GM23248 (cell line): Measurements from ENCODE around the gene ASCL2. TPM values are rescaled to one million over a fixed set of nuclear protein-coding genes. Genes with fewer than 3 reads are reported as not detected.

Experiments
- DNase-seq: peaks from one replicate; pipeline ENCODE4 v3.0.0-alpha.2; 2015
- H2AFZ ChIP-seq: fragments of 200-600 bp; sonication (generic); 2 replicates; pipeline ENCODE4 v1.6.1; 2016; ENCODE audit warnings: antibody characterized with exemption
- H3F3A ChIP-seq: fragments of 200-600 bp; sonication (generic); 2 replicates; pipeline ENCODE4 v1.6.1; 2016; ENCODE audit warnings: mild to moderate bottlenecking, antibody characterized with exemption, mixed run types; ENCODE audit not compliant: insufficient read depth
- H3K27ac ChIP-seq: fragments of 200-600 bp; sonication (generic); 2 replicates; pipeline ENCODE4 v1.5.1; 2016; ENCODE audit warnings: mild to moderate bottlenecking
- H3K27me3 ChIP-seq: fragments of 200-600 bp; sonication (generic); replicated peaks from 2 replicates; pipeline ENCODE4 v1.6.1; 2016; ENCODE audit warnings: mild to moderate bottlenecking; ENCODE audit not compliant: insufficient read depth
- H3K36me3 ChIP-seq: fragments of 200-600 bp; sonication (generic); 2 replicates; pipeline ENCODE4 v1.6.1; 2016; ENCODE audit warnings: low read depth, mild to moderate bottlenecking
- H3K4me1 ChIP-seq: fragments of 200-600 bp; sonication (generic); 2 replicates; pipeline ENCODE4 v1.6.1; 2016; ENCODE audit warnings: mild to moderate bottlenecking; ENCODE audit not compliant: insufficient read depth
- H3K4me2 ChIP-seq: fragments of 200-600 bp; sonication (generic); one replicate; pipeline ENCODE4 v1.6.1; 2016; ENCODE audit warnings: mild to moderate bottlenecking; ENCODE audit not compliant: unreplicated experiment
- H3K4me3 ChIP-seq: fragments of 200-600 bp; sonication (generic); 2 replicates; pipeline ENCODE4 v1.5.1; 2016; ENCODE audit warnings: mild to moderate bottlenecking
- H3K79me2 ChIP-seq: fragments of 200-600 bp; sonication (generic); 2 replicates; pipeline ENCODE4 v1.6.1; 2016; ENCODE audit warnings: mild to moderate bottlenecking; ENCODE audit not compliant: insufficient read depth
- H3K9ac ChIP-seq: fragments of 200-600 bp; sonication (generic); 2 replicates; pipeline ENCODE4 v1.6.1; 2016; ENCODE audit warnings: mild to moderate bottlenecking
- H3K9me2 ChIP-seq: fragments of 200-600 bp; sonication (generic); 2 replicates; pipeline ENCODE4 v1.6.1; 2016; ENCODE audit warnings: mixed run types, mild to moderate bottlenecking, moderate library complexity; ENCODE audit not compliant: insufficient read depth
- H3K9me3 ChIP-seq: fragments of 200-600 bp; sonication (generic); one replicate; pipeline ENCODE4 v1.6.1; 2017; ENCODE audit warnings: low read depth
- H4K20me1 ChIP-seq: fragments of 200-600 bp; sonication (generic); 2 replicates; pipeline ENCODE4 v1.6.0; 2016; ENCODE audit not compliant: insufficient read depth
- EZH2 ChIP-seq: fragments of 200-600 bp; sonication (generic); IDR thresholded peaks from 2 replicates; pipeline ENCODE4 v1.6.1; 2018; ENCODE audit warnings: antibody characterized with exemption, mild to moderate bottlenecking; ENCODE audit not compliant: insufficient read depth, poor library complexity, severe bottlenecking
- EZH2phosphoT487 ChIP-seq: fragments of 200-600 bp; sonication (generic); IDR thresholded peaks from 2 replicates; pipeline ENCODE4 v1.6.1; 2018; ENCODE audit warnings: antibody characterized with exemption, moderate library complexity, mild to moderate bottlenecking, low read depth; ENCODE audit not compliant: insufficient read depth
- WGBS, 2 experiments: methylation state at CpG; one replicate each; pipeline ENCODE4 v1.1.6; 2015 to 2017; ENCODE audit warnings: low lambda C conversion rate in 2 of 2, low coverage in 1 of 2; ENCODE audit errors: missing lambda C conversion rate in 2 of 2; 5-methylcytosine and 5-hydroxymethylcytosine counted together
- in situ Hi-C: fragments of 300-500 bp; cut with MboI; formaldehyde crosslinking; loops from 2 replicates; pipeline ENCODE4 v1.15.0; 2020
- polyA plus RNA-seq: library from polyadenylated mRNA; unstranded; fragments of >200 nt; fragmentation: Nextera tagmentation; extraction: Ambion mirVana; gene quantifications from 2 replicates; pipeline ENCODE4 v1.2.1, GENCODE V29; 2016
- total RNA-seq: library from RNA; depleted of rRNA; stranded (reverse); fragments of >200 nt; shearing (Covaris generic); gene quantifications from 2 replicates; pipeline ENCODE4 v1.2.3, GENCODE V29; 2014

ASCL2 gene
- total and polyA plus RNA-seq, 2 experiments from 2014 or later = not detected

- Histone ChIP-seq H3K9ac (no peak overlapping the region), H3K4me1 (peaks cover 12% of the 10 kb centered on the region), H3K4me3 (no peak overlapping the region), H3K27ac (no peak overlapping the region), H3K27me3 (no peaks in the 10 kb centered on the region), H3K4me2 (no peak overlapping the region), H3K36me3 (no peaks in the 10 kb centered on the region), H3K9me3 (no peaks in the 10 kb centered on the region), H4K20me1 (no peaks in the 10 kb centered on the region), H3F3A (no peaks in the 10 kb centered on the region), H3K9me2 (no peaks in the 10 kb centered on the region), H2AFZ (no peak overlapping the region), H3K79me2 (no peaks in the 10 kb centered on the region)
- in situ Hi-C loops = loop anchor here (25.0 kb wide), 1 partner anchor 583 kb away; the partner anchor contains the start of gene CDKN1C
- DNase-seq = no peak
- TF ChIP-seq EZH2phosphoT487 = no peak
- TF ChIP-seq EZH2 = no peak
- WGBS, 2 experiments = 51 to 70% methylated on average over 6 to 14 of the region's 14 CpGs
Observed at GRCh38 chr11:2304506-2305139, 34.2 kb upstream of the ASCL2 start.

GRCh38 chr11:2303627-2304505 is 33.5 kb upstream of the ASCL2 start:
- Histone ChIP-seq H3K4me3 (no peak overlapping the region), H3K9me2 (no peaks in the 10 kb centered on the region), H3K9me3 (no peaks in the 10 kb centered on the region), H2AFZ (no peak overlapping the region), H3F3A (no peaks in the 10 kb centered on the region), H3K36me3 (no peaks in the 10 kb centered on the region), H3K79me2 (no peaks in the 10 kb centered on the region), H4K20me1 (no peaks in the 10 kb centered on the region), H3K27me3 (no peaks in the 10 kb centered on the region), H3K4me1 (peaks cover 12% of the 10 kb centered on the region), H3K9ac (no peak overlapping the region), H3K4me2 (no peak overlapping the region), H3K27ac (no peak overlapping the region)
- DNase-seq = no peak
- TF ChIP-seq EZH2phosphoT487 = no peak
- TF ChIP-seq EZH2 = no peak
- 70 to 78% methylated on average over 12 to 15 of the region's 15 CpGs for WGBS, 2 experiments
- in situ Hi-C loops = loop anchor here (25.0 kb wide), 1 partner anchor 583 kb away; the partner anchor contains the start of gene CDKN1C

GRCh38 chr11:2302896-2303626 is 32.7 kb upstream of the ASCL2 start:
- no peaks in the 10 kb centered on the region for H3K9me2 ChIP-seq
- H3K4me1 ChIP-seq = peaks cover 12% of the 10 kb centered on the region
- no peaks in the 10 kb centered on the region for H4K20me1 ChIP-seq
- 69 to 74% methylated on average over 16 to 18 of the region's 18 CpGs for WGBS, 2 experiments
- no peak overlapping the region for H3K27ac ChIP-seq
- H3K9me3 ChIP-seq = no peaks in the 10 kb centered on the region
- no peak overlapping the region for H3K9ac ChIP-seq
- no peak for TF ChIP-seq EZH2
- no peak for TF ChIP-seq EZH2phosphoT487
- H3F3A ChIP-seq = no peaks in the 10 kb centered on the region
- no peaks in the 10 kb centered on the region; the same call in 1 of the 2 replicates for H3K27me3 ChIP-seq
- no peaks in the 10 kb centered on the region for H3K79me2 ChIP-seq
- H3K36me3 ChIP-seq = no peaks in the 10 kb centered on the region
- DNase-seq = no peak
- H3K4me3 ChIP-seq = no peak overlapping the region
- no peak overlapping the region for H3K4me2 ChIP-seq
- in situ Hi-C loops = loop anchor here (25.0 kb wide), 1 partner anchor 584 kb away; the partner anchor contains the start of gene CDKN1C
- no peak overlapping the region for H2AFZ ChIP-seq

GRCh38 chr11:2302306-2302895 is 32.0 kb upstream of the ASCL2 start:
- Histone ChIP-seq H3F3A (no peaks in the 10 kb centered on the region), H3K9ac (no peak overlapping the region), H3K79me2 (no peaks in the 10 kb centered on the region), H3K4me3 (no peak overlapping the region), H3K27me3 (peaks cover 2% of the 10 kb centered on the region; the same call in 1 of the 2 replicates), H2AFZ (no peak overlapping the region), H3K36me3 (no peaks in the 10 kb centered on the region), H3K4me2 (no peak overlapping the region), H3K27ac (no peak overlapping the region), H3K4me1 (peaks cover 12% of the 10 kb centered on the region), H3K9me3 (no peaks in the 10 kb centered on the region), H4K20me1 (no peaks in the 10 kb centered on the region), H3K9me2 (no peaks in the 10 kb centered on the region)
- in situ Hi-C loops = loop anchor here (25.0 kb wide), 1 partner anchor 585 kb away; the partner anchor contains the start of gene CDKN1C
- no peak for DNase-seq
- WGBS, 2 experiments = 80 to 89% methylated on average over 6 to 16 of the region's 16 CpGs
- no peak for TF ChIP-seq EZH2phosphoT487
- TF ChIP-seq EZH2 = no peak
